Heart left ventricle (tissue), 13 donors: Measurements from ENCODE around the gene CMTM5.

Source experiments
- POLR2A ChIP-seq, 2 donors: fragments of 450-650 bp; IDR thresholded peaks; one replicate each; pipeline ENCODE4 v1.6.1; 2017; ENCODE audit warnings: antibody characterized with exemption in 2 of 2, mild to moderate bottlenecking in 2 of 2, moderate library complexity in 2 of 2
- TF ChIP-seq, protein P1 (sequence below), 12 donors: fragments of 200-600 bp; sonication (generic) in 4 of 12; IDR thresholded peaks; one replicate each; pipeline versions ENCODE4 v1.5.0 to v1.8.0; 2018 to 2022; ENCODE audit warnings: antibody characterized with exemption in 12 of 12, mild to moderate bottlenecking in 5 of 12
- donor health status: ischemic (EF 13 %, LVEDD 7.1; RV severe dilation, severe dysfunction).
- donor health status: DM: no; HTN: yes; CAD: no.
- donor health status: DM: no; HTN: no; CAD: no.
- donor health status: ischemic (EF 25% LVEDD 6.9; RV normal size, moderate dysfunction).
- donor health status: ischemic (EF 25% LVEDD 5.7; RV mildly dilated, moderate dysfunction).
- donor health status: ischemic (EF 35%, LVEDD 5.7; RV mildly dilated, moderate dysfunction).
- donor health status: nonischemic (EF 11% LVEDD 7.7; RV severe dilation, severe dysfunction).
- donor health status: DM: yes; HTN: yes; CAD: no.
- donor health status: PGD.
- donor health status: ischemic (EF 29% LVEDD 5.4; RV normal size, mild dysfunction).
- donor health status: nonischemic (EF 23%, LVEDD 6.1; RV moderate dilation, normal function).

DNA sequence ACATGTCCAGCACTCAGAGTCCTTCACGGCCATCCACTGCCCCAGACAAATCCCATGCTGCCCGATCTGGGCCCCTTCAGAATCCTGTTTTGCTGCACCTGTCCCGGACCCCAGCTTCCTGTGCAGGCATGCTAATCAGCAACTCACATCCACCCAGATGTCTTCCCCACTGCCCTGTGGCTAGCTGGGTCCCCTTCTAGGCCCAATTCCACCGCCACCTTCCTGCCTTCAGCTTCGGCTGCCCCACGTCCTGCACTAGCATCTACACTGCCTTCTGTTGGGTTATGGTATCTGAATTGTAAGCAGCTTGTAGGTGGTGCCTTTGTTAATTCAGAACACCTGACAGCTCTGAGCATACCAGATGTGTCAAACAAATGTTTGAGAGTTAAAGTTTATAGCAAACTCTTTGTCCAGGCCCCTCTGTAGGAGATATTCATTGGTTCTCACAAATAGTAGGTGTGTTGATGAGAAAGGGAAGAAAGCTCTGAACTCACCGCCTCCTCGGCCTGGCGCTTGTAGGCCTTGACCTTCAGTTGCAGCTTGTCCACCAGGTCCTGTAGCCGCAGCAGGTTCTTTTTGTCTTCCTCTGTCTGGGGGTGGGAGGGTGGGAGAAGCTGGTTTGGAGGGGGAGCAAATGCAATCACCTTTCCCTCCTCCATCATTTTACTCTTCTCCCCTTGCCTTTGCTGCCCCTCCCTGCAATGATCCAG lies 6.0 kb downstream of the CMTM5 start:
- TF ChIP-seq, protein P1, sequence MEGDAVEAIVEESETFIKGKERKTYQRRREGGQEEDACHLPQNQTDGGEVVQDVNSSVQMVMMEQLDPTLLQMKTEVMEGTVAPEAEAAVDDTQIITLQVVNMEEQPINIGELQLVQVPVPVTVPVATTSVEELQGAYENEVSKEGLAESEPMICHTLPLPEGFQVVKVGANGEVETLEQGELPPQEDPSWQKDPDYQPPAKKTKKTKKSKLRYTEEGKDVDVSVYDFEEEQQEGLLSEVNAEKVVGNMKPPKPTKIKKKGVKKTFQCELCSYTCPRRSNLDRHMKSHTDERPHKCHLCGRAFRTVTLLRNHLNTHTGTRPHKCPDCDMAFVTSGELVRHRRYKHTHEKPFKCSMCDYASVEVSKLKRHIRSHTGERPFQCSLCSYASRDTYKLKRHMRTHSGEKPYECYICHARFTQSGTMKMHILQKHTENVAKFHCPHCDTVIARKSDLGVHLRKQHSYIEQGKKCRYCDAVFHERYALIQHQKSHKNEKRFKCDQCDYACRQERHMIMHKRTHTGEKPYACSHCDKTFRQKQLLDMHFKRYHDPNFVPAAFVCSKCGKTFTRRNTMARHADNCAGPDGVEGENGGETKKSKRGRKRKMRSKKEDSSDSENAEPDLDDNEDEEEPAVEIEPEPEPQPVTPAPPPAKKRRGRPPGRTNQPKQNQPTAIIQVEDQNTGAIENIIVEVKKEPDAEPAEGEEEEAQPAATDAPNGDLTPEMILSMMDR (IDR thresholded peaks at IDR 0.05) = no peak
- no peak for TF ChIP-seq POLR2A (IDR thresholded peaks at IDR 0.05)
